Measurements from ENCODE around the gene ADAD1.

Gene ADAD1

GRCh38 chr4:122453384-122453995 is 74.7 kb downstream of the ADAD1 start:
- in situ Hi-C loops (cut with MboI; ENCODE audit: low sequenced_read_pairs) = no loop called here

GRCh38 chr4:122456231-122457116 is 77.7 kb downstream of the ADAD1 start, which contains the start of gene IL2:
TSS of gene IL2 (minus strand) at chr4:122456725. CDS start at chr4:122456440, 285 bp downstream.
- in situ Hi-C loops (cut with MboI; ENCODE audit: low sequenced_read_pairs) = no loop called here

- in situ Hi-C loops (cut with MboI; ENCODE audit: low sequenced_read_pairs) = no loop called here
Observed at GRCh38 chr4:122458625-122459024, 79.8 kb downstream of the ADAD1 start.

GRCh38 chr4:122469457-122469856 is 90.6 kb downstream of the ADAD1 start:
- in situ Hi-C loops (cut with MboI; ENCODE audit: low sequenced_read_pairs) = no loop called here

GRCh38 chr4:122475233-122475632 is 96.4 kb downstream of the ADAD1 start:
- in situ Hi-C loops (cut with MboI; ENCODE audit: low sequenced_read_pairs) = no loop called here

- in situ Hi-C loops (cut with MboI; ENCODE audit: low sequenced_read_pairs) = no loop called here
Observed at GRCh38 chr4:122476126-122476525, 97.3 kb downstream of the ADAD1 start.

- in situ Hi-C loops (cut with MboI; ENCODE audit: low sequenced_read_pairs) = no loop called here
Observed at GRCh38 chr4:122476745-122477144, 97.9 kb downstream of the ADAD1 start.

Measured in hTERT RPE-1 (cell line).